HG03457 (cell line): ENCODE measurements around the gene DNAH14.
A peak's percentile ranks its signal among the peaks of the same experiment; 100 is the strongest.

Experiments used
- ATAC-seq: cut with Tn5 transposase; IDR thresholded peaks from one replicate; pipeline ENCODE4 v1.9.1; 2021; ENCODE audit warnings: moderate number of reproducible peaks; ENCODE audit not compliant: unreplicated experiment

DNAH14 gene

GRCh38 chr1:225424562-225425200 is 495.2 kb downstream of the DNAH14 start:
- ATAC-seq = no peak

- ATAC-seq = no peak
Observed at GRCh38 chr1:225425201-225425786, 495.8 kb downstream of the DNAH14 start.

- ATAC-seq = no peak
Observed at GRCh38 chr1:225426395-225427234, 497.1 kb downstream of the DNAH14 start.

- ATAC-seq = peak; percentile 21
Observed at GRCh38 chr1:225427235-225428067, 498.0 kb downstream of the DNAH14 start, which contains the start of gene LBR. Gene LBR, minus strand, starts transcription at chr1:225428038. Its CDS starts 3,963 bp downstream, at chr1:225424075.

GRCh38 chr1:225428068-225428880 is 498.8 kb downstream of the DNAH14 start:
- ATAC-seq = peak; percentile 90

GRCh38 chr1:225428881-225429455 is 499.5 kb downstream of the DNAH14 start:
- peak; percentile 6 for ATAC-seq

GRCh38 chr1:225430301-225430700 is 500.8 kb downstream of the DNAH14 start:
- no peak for ATAC-seq

GRCh38 chr1:225431081-225431863 is 501.8 kb downstream of the DNAH14 start:
- ATAC-seq = no peak

GRCh38 chr1:225434046-225434445 is 504.6 kb downstream of the DNAH14 start:
- ATAC-seq = no peak

GRCh38 chr1:225435076-225435475 is 505.6 kb downstream of the DNAH14 start:
- no peak for ATAC-seq

GRCh38 chr1:225435487-225435886 is 506.0 kb downstream of the DNAH14 start:
- ATAC-seq = no peak

GRCh38 chr1:225435957-225436392 is 506.5 kb downstream of the DNAH14 start:
- ATAC-seq = no peak

- no peak for ATAC-seq
Observed at GRCh38 chr1:225437710-225438437, 508.4 kb downstream of the DNAH14 start.

GRCh38 chr1:225440380-225441221 is 511.1 kb downstream of the DNAH14 start:
- ATAC-seq = no peak

GRCh38 chr1:225441314-225442122 is 512.0 kb downstream of the DNAH14 start:
- no peak for ATAC-seq

GRCh38 chr1:225442123-225442505 is 512.6 kb downstream of the DNAH14 start:
- no peak for ATAC-seq
